Chondrocyte (in vitro differentiated cells): ENCODE results near the gene MCIDAS. TPM values are rescaled to one million over a fixed set of nuclear protein-coding genes. Genes with fewer than 3 reads are reported as not detected.
A peak's percentile ranks its signal among the peaks of the same experiment; 100 is the strongest.

ENCODE experiments used
- DNase-seq: peaks from one replicate; pipeline ENCODE4 v3.0.0; 2021; ENCODE audit warnings: mixed read lengths, low spot score
- H3K27ac Mint-ChIP-seq: one replicate; pipeline ENCODE4 v1.8.0; 2021; ENCODE audit warnings: mild to moderate bottlenecking, moderate library complexity, mixed read lengths; ENCODE audit not compliant: unreplicated experiment
- H3K27me3 Mint-ChIP-seq: 2 replicates; pipeline ENCODE4 v1.8.0; 2021; ENCODE audit warnings: low read depth, mixed read lengths
- H3K36me3 Mint-ChIP-seq: 2 replicates; pipeline ENCODE4 v1.8.0; 2021; ENCODE audit warnings: low read depth, mixed read lengths
- H3K4me1 Mint-ChIP-seq: 2 replicates; pipeline ENCODE4 v1.8.0; 2021; ENCODE audit warnings: low read depth, mild to moderate bottlenecking, mixed read lengths
- H3K4me3 Mint-ChIP-seq: one replicate; pipeline ENCODE4 v1.8.0; 2021; ENCODE audit warnings: mild to moderate bottlenecking, moderate library complexity, mixed read lengths; ENCODE audit not compliant: unreplicated experiment
- H3K9me3 Mint-ChIP-seq: 2 replicates; pipeline ENCODE4 v1.8.0; 2021; ENCODE audit warnings: low read depth, mixed read lengths
- CTCF ChIP-seq: fragments of 200-600 bp; sonication (generic); IDR thresholded peaks from 2 replicates; pipeline ENCODE4 v1.5.0; 2021; ENCODE audit warnings: antibody characterized with exemption, mild to moderate bottlenecking, moderate library complexity
- total RNA-seq: library from RNA; stranded (reverse); gene quantifications from 3 replicates; pipeline ENCODE4 v1.2.1, GENCODE V29; 2021

Gene MCIDAS
- total RNA-seq, 1 donor from 2014 or later, result 0.15 TPM

DNA sequence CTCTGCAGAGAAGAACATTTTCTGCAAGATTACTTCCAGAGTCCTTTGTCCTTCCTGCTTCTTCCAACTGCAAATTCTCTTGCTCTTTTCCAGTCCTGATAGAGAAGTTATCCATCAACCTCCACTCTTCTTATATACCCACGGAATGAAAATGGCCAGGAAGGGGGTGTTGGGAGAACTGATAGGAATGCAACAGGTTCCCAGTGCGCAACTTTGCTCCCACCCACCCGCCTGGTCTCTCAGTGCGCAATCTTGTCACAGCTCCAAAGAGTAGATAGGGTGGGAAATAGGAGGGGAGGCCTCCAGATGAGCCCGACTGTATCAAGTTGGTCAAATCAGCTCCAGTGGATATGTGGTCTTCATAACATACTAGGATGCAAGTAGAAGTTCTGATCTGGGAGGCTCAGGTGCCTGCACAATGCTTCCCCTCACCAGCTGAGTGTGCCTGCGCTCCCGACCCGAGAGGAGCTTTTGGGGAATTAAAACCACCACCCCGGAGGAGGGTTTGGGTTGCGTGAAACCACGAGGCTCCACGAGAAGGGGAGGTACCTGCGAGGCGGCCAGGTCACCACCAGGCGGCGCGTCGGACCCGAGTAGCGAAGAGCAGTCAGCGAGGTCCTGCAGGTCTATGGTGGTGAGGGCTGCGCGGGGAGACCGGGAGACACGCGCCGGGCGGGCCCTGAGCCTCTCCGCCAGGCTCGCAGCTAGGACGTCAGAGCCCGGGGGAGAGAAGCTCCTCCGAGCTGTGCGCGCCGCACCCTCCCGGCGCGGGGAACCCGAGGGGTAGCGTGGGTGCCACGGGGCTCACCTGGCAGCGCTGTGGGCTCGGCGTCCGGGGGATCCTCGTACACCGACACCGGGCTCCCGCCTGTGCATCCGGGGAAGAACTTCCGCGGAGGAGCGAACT is 835 bp downstream of the MCIDAS start:
- H3K27ac Mint-ChIP-seq, result no peak overlapping the region
- peaks cover 85% of the 10 kb centered on the region for H3K27me3 Mint-ChIP-seq
- peaks cover 6% of the 10 kb centered on the region for H3K36me3 Mint-ChIP-seq
- peaks cover 18% of the 10 kb centered on the region for H3K4me1 Mint-ChIP-seq
- no peak for DNase-seq
- peak; percentile 76 for TF ChIP-seq CTCF
- peak overlapping the region; percentile 55 for H3K4me3 Mint-ChIP-seq
- H3K9me3 Mint-ChIP-seq, result no peaks in the 10 kb centered on the region

DNA sequence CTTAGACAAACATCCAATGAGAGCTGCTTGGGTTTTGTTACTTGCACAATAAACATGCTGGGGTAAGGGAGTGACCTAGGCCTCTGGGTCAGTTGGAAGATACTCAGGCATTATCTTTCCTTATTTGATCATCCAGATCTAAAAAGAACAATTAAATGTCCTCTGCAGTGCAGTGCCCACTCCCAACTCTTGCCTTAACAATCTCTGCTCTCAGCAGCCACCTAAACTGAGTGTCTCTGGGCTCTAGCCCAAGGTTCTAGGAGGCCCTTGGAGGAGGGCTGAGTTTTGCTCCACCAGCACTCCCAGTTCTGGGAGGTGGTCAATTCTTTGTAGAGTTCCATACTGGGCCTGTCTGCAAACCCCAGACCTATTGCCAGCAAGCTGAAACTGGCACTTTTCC is 1.8 kb downstream of the MCIDAS start:
- H3K4me3 Mint-ChIP-seq, result no peak overlapping the region
- no peak for TF ChIP-seq CTCF
- DNase-seq, result no peak
- H3K36me3 Mint-ChIP-seq, result peaks cover 6% of the 10 kb centered on the region
- no peak overlapping the region for H3K27ac Mint-ChIP-seq
- no peaks in the 10 kb centered on the region for H3K9me3 Mint-ChIP-seq
- peaks cover 23% of the 10 kb centered on the region for H3K4me1 Mint-ChIP-seq
- peaks cover 85% of the 10 kb centered on the region for H3K27me3 Mint-ChIP-seq

- H3K4me1 Mint-ChIP-seq, result peaks cover 26% of the 10 kb centered on the region
- H3K27me3 Mint-ChIP-seq, result peaks cover 82% of the 10 kb centered on the region
- no peaks in the 10 kb centered on the region for H3K9me3 Mint-ChIP-seq
- H3K4me3 Mint-ChIP-seq, result peak overlapping the region; percentile 22
- H3K27ac Mint-ChIP-seq, result no peak overlapping the region
- H3K36me3 Mint-ChIP-seq, result peaks cover 6% of the 10 kb centered on the region
- no peak for TF ChIP-seq CTCF
- no peak for DNase-seq
These were observed 3.3 kb downstream of the MCIDAS start for GRCh38 chr5:55223812-55224240.

DNA sequence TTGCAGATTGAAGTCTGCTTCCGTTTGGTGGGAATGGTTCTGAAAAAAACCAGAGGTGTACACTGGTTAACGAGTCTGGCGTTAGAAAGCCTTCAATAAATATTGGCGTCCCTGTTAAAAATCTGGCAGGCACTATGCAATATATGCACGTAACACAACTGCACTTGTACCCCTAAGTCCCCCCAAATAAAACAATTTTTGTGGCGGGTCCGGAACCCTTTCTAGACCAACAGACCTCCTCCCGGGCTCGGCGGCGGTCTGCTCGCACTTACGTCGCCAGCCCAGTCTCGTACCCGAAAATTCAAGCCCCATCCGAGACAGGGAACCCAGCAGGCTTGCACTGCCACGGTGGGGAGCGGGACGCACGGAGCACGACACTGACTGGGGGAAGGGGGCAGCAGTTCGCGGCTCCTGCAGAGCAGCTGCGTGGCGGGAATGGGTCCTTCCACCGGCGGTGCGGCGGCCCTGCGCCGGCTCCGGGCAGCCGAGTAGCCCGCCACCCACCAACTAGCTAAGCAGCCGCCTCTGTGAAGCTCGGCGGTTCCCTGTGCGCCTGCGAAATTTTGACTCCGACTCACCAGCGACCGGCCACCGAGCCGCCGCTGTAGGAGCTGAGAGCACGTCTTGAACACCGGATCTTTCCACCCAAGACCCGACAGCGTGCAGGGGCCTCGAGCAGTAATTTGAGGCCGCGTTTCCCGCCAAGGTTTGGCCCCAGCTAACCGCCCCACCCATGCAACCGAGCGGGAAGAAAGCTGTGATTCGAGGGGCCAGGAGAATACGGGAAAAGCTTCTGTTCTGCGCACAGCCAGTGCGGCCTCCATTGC is 3.9 kb downstream of the MCIDAS start:
- peaks cover 26% of the 10 kb centered on the region for H3K4me1 Mint-ChIP-seq
- peaks cover 81% of the 10 kb centered on the region for H3K27me3 Mint-ChIP-seq
- peaks cover 5% of the 10 kb centered on the region for H3K36me3 Mint-ChIP-seq
- no peak for DNase-seq
- peak overlapping the region; percentile 51 for H3K4me3 Mint-ChIP-seq
- H3K9me3 Mint-ChIP-seq, result no peaks in the 10 kb centered on the region
- TF ChIP-seq CTCF, result no peak
- H3K27ac Mint-ChIP-seq, result no peak overlapping the region
